ENCODE measurements around the gene TENM3.

- TF ChIP-seq CTCF (conservative IDR thresholded peaks at IDR 0.05; ENCODE audit: low read depth, low read length) (no peak), EZH2 (IDR thresholded peaks at IDR 0.05; ENCODE audit: low read length, unreplicated experiment) (no peak)
Measured at GRCh38 chr4:182748949-182749348, 505.7 kb downstream of the TENM3 start.
